ENCODE results near the gene CASKIN1. TPM values are rescaled to one million over a fixed set of nuclear protein-coding genes. Genes with fewer than 3 reads are reported as not detected.

The CASKIN1 gene
- total and polyA plus RNA-seq, 3 donors from 2014 or later: 2.1 to 159 (median 6.4) TPM

GRCh38 chr16:2167068-2167638, 29.3 kb downstream of the CASKIN1 start:
- DNase-seq: no peak
- TF ChIP-seq CTCF (IDR thresholded peaks at IDR 0.05) (no peak), POLR2A (IDR thresholded peaks at IDR 0.05) (no peak)
- no peak overlapping the region for H3K27ac ChIP-seq
- no peak overlapping the region for H3K4me3 ChIP-seq
- WGBS, 2 donors: 86 to 92% methylated on average over 13 to 18 of the region's 18 CpGs
- H3K9me3 ChIP-seq: no peaks in the 10 kb centered on the region
- H3K36me3 ChIP-seq (ENCODE audit: low read depth, missing control alignments): no peaks in the 10 kb centered on the region
- H3K4me1 ChIP-seq: no peaks in the 10 kb centered on the region
- intact Hi-C loops (cut with DNase I; ENCODE audit: low total_unique reads): no loop called here
- no peaks in the 10 kb centered on the region for H3K27me3 ChIP-seq

GRCh38 chr16:2166263-2167067, 29.9 kb downstream of the CASKIN1 start:
- H3K4me3 ChIP-seq: no peak overlapping the region

GRCh38 chr16:2165861-2166260, 30.5 kb downstream of the CASKIN1 start:
- WGBS, 2 donors: 90 to 95% methylated on average over 7 to 12 of the region's 12 CpGs

More at GRCh38 chr16:2166263-2167067, 29.9 kb downstream of the CASKIN1 start:
- peaks cover under 1% of the 10 kb centered on the region for H3K4me1 ChIP-seq
- 89 to 94% methylated on average over 12 to 17 of the region's 17 CpGs for WGBS, 2 donors
- no peak for TF ChIP-seq POLR2A (IDR thresholded peaks at IDR 0.05)
- no peak for TF ChIP-seq CTCF (IDR thresholded peaks at IDR 0.05)
- no peak overlapping the region for H3K27ac ChIP-seq
- no peaks in the 10 kb centered on the region for H3K27me3 ChIP-seq
- no peaks in the 10 kb centered on the region for H3K36me3 ChIP-seq (ENCODE audit: low read depth, missing control alignments)
- DNase-seq: no peak
- no peaks in the 10 kb centered on the region for H3K9me3 ChIP-seq
- intact Hi-C loops (cut with DNase I; ENCODE audit: low total_unique reads): no loop called here

GRCh38 chr16:2163211-2163881, 33.1 kb downstream of the CASKIN1 start:
- Histone ChIP-seq H3K4me1 (peaks cover 18% of the 10 kb centered on the region), H3K9me3 (no peaks in the 10 kb centered on the region), H3K4me3 (no peak overlapping the region), H3K27ac (no peak overlapping the region), H3K27me3 (no peaks in the 10 kb centered on the region), H3K36me3 (ENCODE audit: low read depth, missing control alignments) (no peaks in the 10 kb centered on the region)
- WGBS, 2 donors: 94 to 95% methylated on average over 17 to 24 of the region's 26 CpGs
- intact Hi-C loops (cut with DNase I; ENCODE audit: low total_unique reads): no loop called here
- no peak for TF ChIP-seq CTCF (IDR thresholded peaks at IDR 0.05)
- no peak for TF ChIP-seq POLR2A (IDR thresholded peaks at IDR 0.05)
- DNase-seq: no peak

More at GRCh38 chr16:2165861-2166260, 30.5 kb downstream of the CASKIN1 start:
- TF ChIP-seq POLR2A (IDR thresholded peaks at IDR 0.05): no peak
- no peak for TF ChIP-seq CTCF (IDR thresholded peaks at IDR 0.05)
- no peaks in the 10 kb centered on the region for H3K9me3 ChIP-seq
- peaks cover 6% of the 10 kb centered on the region for H3K4me1 ChIP-seq
- DNase-seq: no peak
- intact Hi-C loops (cut with DNase I; ENCODE audit: low total_unique reads): no loop called here
- H3K36me3 ChIP-seq (ENCODE audit: low read depth, missing control alignments): no peaks in the 10 kb centered on the region
- no peak overlapping the region for H3K4me3 ChIP-seq
- no peaks in the 10 kb centered on the region for H3K27me3 ChIP-seq
- H3K27ac ChIP-seq: no peak overlapping the region

Measured in testis (tissue), 3 donors.